Mesothelial cell of epicardium (in vitro differentiated cells): Measurements from ENCODE around the gene PRKCA. TPM values are rescaled to one million over a fixed set of nuclear protein-coding genes. Genes with fewer than 3 reads are reported as not detected.

Experiments
- DNase-seq, 2 experiments: peaks; one replicate each; pipeline ENCODE4 v3.0.0; 2021; ENCODE audit warnings: low spot score in 2 of 2; ENCODE audit not compliant: unreplicated experiment in 2 of 2
- H3K27ac Mint-ChIP-seq: 2 replicates; pipeline ENCODE4 v1.8.0; 2021; ENCODE audit warnings: mixed read lengths
- H3K27me3 Mint-ChIP-seq: 2 replicates; pipeline ENCODE4 v1.8.0; 2021; ENCODE audit warnings: low read depth, mixed read lengths
- H3K36me3 Mint-ChIP-seq: 2 replicates; pipeline ENCODE4 v1.8.0; 2021; ENCODE audit warnings: mixed read lengths
- H3K4me1 Mint-ChIP-seq: 2 replicates; pipeline ENCODE4 v1.8.0; 2021; ENCODE audit warnings: mixed read lengths
- H3K4me3 Mint-ChIP-seq: 2 replicates; pipeline ENCODE4 v1.8.0; 2021; ENCODE audit warnings: mild to moderate bottlenecking, moderate library complexity, mixed read lengths
- H3K9me3 Mint-ChIP-seq: 2 replicates; pipeline ENCODE4 v1.8.0; 2021; ENCODE audit warnings: mixed read lengths
- total RNA-seq: library from RNA; stranded (reverse); gene quantifications from 3 replicates; pipeline ENCODE4 v1.2.1, GENCODE V29; 2021
- TF ChIP-seq, protein P1 (sequence below): fragments of 200-600 bp; sonication (generic); IDR thresholded peaks from one replicate; pipeline ENCODE4 v1.5.0; 2021; ENCODE audit warnings: antibody characterized with exemption; ENCODE audit not compliant: unreplicated experiment

PRKCA gene
- total RNA-seq, 1 donor from 2014 or later = 15.2 TPM

- Mint-ChIP-seq H3K9me3 (no peaks in the 10 kb centered on the region), H3K27ac (no peak overlapping the region), H3K36me3 (no peaks in the 10 kb centered on the region), H3K4me1 (no peaks in the 10 kb centered on the region), H3K27me3 (no peaks in the 10 kb centered on the region), H3K4me3 (no peak overlapping the region)
- TF ChIP-seq, protein P1, sequence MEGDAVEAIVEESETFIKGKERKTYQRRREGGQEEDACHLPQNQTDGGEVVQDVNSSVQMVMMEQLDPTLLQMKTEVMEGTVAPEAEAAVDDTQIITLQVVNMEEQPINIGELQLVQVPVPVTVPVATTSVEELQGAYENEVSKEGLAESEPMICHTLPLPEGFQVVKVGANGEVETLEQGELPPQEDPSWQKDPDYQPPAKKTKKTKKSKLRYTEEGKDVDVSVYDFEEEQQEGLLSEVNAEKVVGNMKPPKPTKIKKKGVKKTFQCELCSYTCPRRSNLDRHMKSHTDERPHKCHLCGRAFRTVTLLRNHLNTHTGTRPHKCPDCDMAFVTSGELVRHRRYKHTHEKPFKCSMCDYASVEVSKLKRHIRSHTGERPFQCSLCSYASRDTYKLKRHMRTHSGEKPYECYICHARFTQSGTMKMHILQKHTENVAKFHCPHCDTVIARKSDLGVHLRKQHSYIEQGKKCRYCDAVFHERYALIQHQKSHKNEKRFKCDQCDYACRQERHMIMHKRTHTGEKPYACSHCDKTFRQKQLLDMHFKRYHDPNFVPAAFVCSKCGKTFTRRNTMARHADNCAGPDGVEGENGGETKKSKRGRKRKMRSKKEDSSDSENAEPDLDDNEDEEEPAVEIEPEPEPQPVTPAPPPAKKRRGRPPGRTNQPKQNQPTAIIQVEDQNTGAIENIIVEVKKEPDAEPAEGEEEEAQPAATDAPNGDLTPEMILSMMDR = no peak
- no peak for DNase-seq
Measured at GRCh38 chr17:66793814-66794213, 491.4 kb downstream of the PRKCA start.

- Mint-ChIP-seq H3K4me1 (no peaks in the 10 kb centered on the region), H3K27ac (no peak overlapping the region), H3K9me3 (no peaks in the 10 kb centered on the region), H3K4me3 (no peak overlapping the region), H3K27me3 (no peaks in the 10 kb centered on the region), H3K36me3 (no peaks in the 10 kb centered on the region)
- DNase-seq = no peak
- TF ChIP-seq, protein P1 = no peak
Measured at GRCh38 chr17:66795486-66795885, 493.1 kb downstream of the PRKCA start.

DNA sequence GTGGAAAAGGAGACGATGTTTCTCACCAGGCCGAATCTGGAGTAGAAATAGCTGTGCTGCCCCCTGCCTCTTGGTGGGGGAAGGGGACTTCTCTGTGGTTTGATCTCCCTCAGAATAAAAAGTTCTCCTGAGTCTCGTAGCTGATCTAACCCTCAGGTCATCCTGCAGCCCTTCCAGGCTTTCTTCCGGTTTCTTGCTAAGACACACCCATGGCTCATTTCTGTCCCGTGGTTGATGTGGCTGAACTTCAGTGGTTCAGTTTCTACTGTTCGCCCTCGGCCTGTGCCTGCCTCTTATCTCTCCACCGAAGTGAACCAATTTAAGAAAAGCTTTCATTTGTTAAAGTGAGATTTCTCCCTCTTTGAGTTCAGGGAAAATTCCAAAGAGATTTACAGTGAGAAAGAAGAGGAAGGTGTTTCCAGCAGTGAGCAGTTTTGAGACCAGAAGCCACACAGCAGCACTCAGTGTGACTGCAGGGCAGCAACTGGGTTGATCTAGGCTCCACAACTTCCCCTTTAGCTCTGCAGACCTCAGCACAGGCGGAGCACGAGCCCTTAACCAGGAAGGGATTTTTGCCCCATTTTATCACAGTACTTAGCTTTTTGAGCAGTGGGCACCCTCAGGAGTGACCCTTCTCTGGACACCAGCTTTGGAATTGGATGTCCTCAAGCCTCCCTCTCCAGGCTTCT, 497.6 kb downstream of the PRKCA start:
- no peak overlapping the region for H3K27ac Mint-ChIP-seq
- H3K4me1 Mint-ChIP-seq = no peaks in the 10 kb centered on the region
- H3K27me3 Mint-ChIP-seq = no peaks in the 10 kb centered on the region
- H3K9me3 Mint-ChIP-seq = no peaks in the 10 kb centered on the region
- TF ChIP-seq, protein P1 = no peak
- H3K36me3 Mint-ChIP-seq = no peaks in the 10 kb centered on the region
- H3K4me3 Mint-ChIP-seq = no peak overlapping the region
- DNase-seq = no peak

- DNase-seq = no peak
- Mint-ChIP-seq H3K4me3 (no peak overlapping the region), H3K36me3 (no peaks in the 10 kb centered on the region)
Measured at GRCh38 chr17:66803474-66803951, 501.1 kb downstream of the PRKCA start.

GRCh38 chr17:66805567-66805966, 503.2 kb downstream of the PRKCA start:
- H3K27ac Mint-ChIP-seq = no peak overlapping the region
- no peak overlapping the region for H3K4me3 Mint-ChIP-seq
- no peaks in the 10 kb centered on the region for H3K36me3 Mint-ChIP-seq
- no peaks in the 10 kb centered on the region for H3K27me3 Mint-ChIP-seq
- DNase-seq = no peak
- H3K9me3 Mint-ChIP-seq = no peaks in the 10 kb centered on the region
- peaks cover 2% of the 10 kb centered on the region for H3K4me1 Mint-ChIP-seq
- TF ChIP-seq, protein P1 = no peak

More at GRCh38 chr17:66803474-66803951, 501.1 kb downstream of the PRKCA start:
- peaks cover 2% of the 10 kb centered on the region for H3K4me1 Mint-ChIP-seq
- H3K27ac Mint-ChIP-seq = no peak overlapping the region
- TF ChIP-seq, protein P1 = no peak
- no peaks in the 10 kb centered on the region for H3K27me3 Mint-ChIP-seq
- H3K9me3 Mint-ChIP-seq = no peaks in the 10 kb centered on the region
